Endometrial microvascular endothelial cells (primary cell): ENCODE data around the gene UBE2E1. TPM values are rescaled to one million over a fixed set of nuclear protein-coding genes. Genes with fewer than 3 reads are reported as not detected.

Experiments used
- in situ Hi-C: cut with HindIII; loops from 2 replicates; pipeline ENCODE4 v1.10.0; 2017; ENCODE audit warnings: low sequenced_read_pairs, low pct_unique_long_range_greater_than_20kb; ENCODE audit errors: inconsistent ontology term
- total RNA-seq: library from RNA; depleted of rRNA; stranded (reverse); fragments of >200 nt; gene quantifications from one replicate; pipeline ENCODE4 v1.2.3, GENCODE V29; 2015; ENCODE audit errors: inconsistent ontology term

Gene UBE2E1
- total RNA-seq, 1 donor from 2014 or later, result 151 TPM

GRCh38 chr3:23926736-23927135 is 121.0 kb downstream of the UBE2E1 start:
- in situ Hi-C loops, result no loop called here

- in situ Hi-C loops, result no loop called here
These were observed 122.8 kb downstream of the UBE2E1 start for GRCh38 chr3:23928524-23928923.

GRCh38 chr3:23931597-23931996 is 125.8 kb downstream of the UBE2E1 start:
- in situ Hi-C loops, result no loop called here

- in situ Hi-C loops, result no loop called here
These were observed 126.8 kb downstream of the UBE2E1 start for GRCh38 chr3:23932571-23932970.

GRCh38 chr3:23934253-23934652 is 128.5 kb downstream of the UBE2E1 start:
- in situ Hi-C loops, result no loop called here

GRCh38 chr3:23937296-23937695 is 131.5 kb downstream of the UBE2E1 start:
- in situ Hi-C loops, result no loop called here

GRCh38 chr3:23938688-23939087 is 132.9 kb downstream of the UBE2E1 start:
- in situ Hi-C loops, result no loop called here

GRCh38 chr3:23940775-23941174 is 135.0 kb downstream of the UBE2E1 start:
- in situ Hi-C loops, result no loop called here

Other genes starting within 250 kb of the UBE2E1 start
- 3.9 TPM for gene NKIRAS1, start 111.0 kb downstream of the UBE2E1 start, total RNA-seq
- 3,506 TPM for gene RPL15, start 111.2 kb downstream of the UBE2E1 start, total RNA-seq
- gene NR1D2, start 139.3 kb downstream of the UBE2E1 start, total RNA-seq, result 14.6 TPM